ENCODE results near the gene ARL14EP.

ARL14EP gene

GRCh38 chr11:30326114-30326778, 3.3 kb downstream of the ARL14EP start:
- DNase-seq (ENCODE audit: insufficient read length, low spot score) (no peak), FAIRE-seq (no peak)
- TF ChIP-seq CTCF (IDR thresholded peaks at IDR 0.05; ENCODE audit: insufficient read depth, missing control alignments), result no peak

DNA sequence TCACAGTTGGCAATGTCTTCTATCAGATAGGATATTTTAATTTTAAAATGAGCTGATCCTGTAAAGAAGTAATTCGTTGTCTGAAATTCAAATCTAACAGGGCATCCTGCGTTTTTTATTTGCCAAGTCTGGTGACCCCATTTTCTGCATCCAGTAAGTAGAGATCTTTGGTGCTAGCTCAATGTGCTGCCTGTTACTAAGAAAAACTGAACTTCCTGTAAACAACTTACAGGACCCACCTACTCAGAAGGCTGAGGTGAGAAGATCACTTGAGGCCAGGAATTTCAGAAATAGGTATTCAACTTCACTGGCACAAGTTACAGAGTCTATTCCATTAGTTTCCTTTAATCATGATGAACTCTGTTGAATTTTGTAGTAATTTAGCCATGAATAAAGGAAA, 4.0 kb downstream of the ARL14EP start:
- DNase-seq (ENCODE audit: insufficient read length, low spot score) (no peak), FAIRE-seq (no peak)
- no peak for TF ChIP-seq CTCF (IDR thresholded peaks at IDR 0.05; ENCODE audit: insufficient read depth, missing control alignments)

GRCh38 chr11:30328681-30329080, 5.8 kb downstream of the ARL14EP start:
- DNase-seq (ENCODE audit: insufficient read length, low spot score), result no peak
- TF ChIP-seq CTCF (IDR thresholded peaks at IDR 0.05; ENCODE audit: insufficient read depth, missing control alignments), result no peak
- FAIRE-seq, result no peak

- DNase-seq (ENCODE audit: insufficient read length, low spot score) (no peak), FAIRE-seq (peak; percentile 29)
- TF ChIP-seq CTCF (IDR thresholded peaks at IDR 0.05; ENCODE audit: insufficient read depth, missing control alignments), result no peak
These were observed 6.4 kb downstream of the ARL14EP start for GRCh38 chr11:30329150-30329940.

- DNase-seq (ENCODE audit: insufficient read length, low spot score) (no peak), FAIRE-seq (peak; percentile 58)
- TF ChIP-seq CTCF (IDR thresholded peaks at IDR 0.05; ENCODE audit: insufficient read depth, missing control alignments), result peak; percentile 50
These were observed 10.5 kb downstream of the ARL14EP start for GRCh38 chr11:30333405-30333804.

- DNase-seq (ENCODE audit: insufficient read length, low spot score), result no peak
- TF ChIP-seq CTCF (IDR thresholded peaks at IDR 0.05; ENCODE audit: insufficient read depth, missing control alignments), result no peak
- no peak for FAIRE-seq
These were observed 19.8 kb downstream of the ARL14EP start for GRCh38 chr11:30342736-30343166.

DNA sequence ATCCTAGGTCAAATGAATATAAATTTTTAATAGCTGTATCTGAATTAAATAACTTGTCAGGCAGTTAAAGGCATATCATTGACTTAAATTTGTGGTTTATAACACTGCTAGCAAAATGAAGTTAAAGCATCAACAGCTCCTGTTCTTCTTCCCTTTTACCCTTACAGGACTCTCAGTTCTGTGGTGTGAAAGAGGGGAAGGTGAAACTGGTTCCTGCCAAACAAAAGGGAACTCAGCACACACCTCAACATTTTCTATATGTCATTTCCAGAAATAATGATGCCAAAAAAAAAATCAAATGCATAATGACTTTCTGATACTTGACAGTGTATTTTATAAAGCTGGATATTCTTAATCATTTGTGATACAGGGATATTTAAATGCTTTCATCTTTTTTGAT, 21.2 kb downstream of the ARL14EP start:
- FAIRE-seq, result no peak

More for the DNA sequence above, 21.2 kb downstream of the ARL14EP start:
- no peak for TF ChIP-seq CTCF (IDR thresholded peaks at IDR 0.05; ENCODE audit: insufficient read depth, missing control alignments)
- DNase-seq (ENCODE audit: insufficient read length, low spot score), result no peak

Data from D721Med (cell line).